HG03571 (cell line): ENCODE data around the gene FAAH2.
"Not testable (repeated sequence)": the region's sequence is repeated elsewhere in the genome, so short reads cannot be mapped to it uniquely, and the experiment has no call there.

Source experiments
- ATAC-seq: cut with Tn5 transposase; IDR thresholded peaks from one replicate; pipeline ENCODE4 v1.9.1; 2021; ENCODE audit not compliant: unreplicated experiment

The FAAH2 gene

GRCh38 chrX:57379296-57379695 is 92.8 kb downstream of the FAAH2 start:
- no peak for ATAC-seq

GRCh38 chrX:57380026-57380796 is 93.7 kb downstream of the FAAH2 start:
- ATAC-seq: no peak

GRCh38 chrX:57394162-57394561 is 107.7 kb downstream of the FAAH2 start:
- ATAC-seq: not testable (repeated sequence)

- ATAC-seq: not testable (repeated sequence)
Observed at GRCh38 chrX:57403191-57403590, 116.7 kb downstream of the FAAH2 start.

- ATAC-seq: no peak
Observed at GRCh38 chrX:57406149-57406548, 119.6 kb downstream of the FAAH2 start.

- no peak for ATAC-seq
Observed at GRCh38 chrX:57417827-57418226, 131.3 kb downstream of the FAAH2 start.

GRCh38 chrX:57422289-57422688 is 135.8 kb downstream of the FAAH2 start:
- ATAC-seq: no peak

GRCh38 chrX:57422790-57423189 is 136.3 kb downstream of the FAAH2 start:
- ATAC-seq: no peak

- ATAC-seq: no peak
Observed at GRCh38 chrX:57445076-57445475, 158.6 kb downstream of the FAAH2 start.

- ATAC-seq: no peak
Observed at GRCh38 chrX:57445832-57446231, 159.3 kb downstream of the FAAH2 start.

- ATAC-seq: no peak
Observed at GRCh38 chrX:57447856-57448255, 161.3 kb downstream of the FAAH2 start.

GRCh38 chrX:57451426-57452020 is 165.0 kb downstream of the FAAH2 start:
- no peak for ATAC-seq

- no peak for ATAC-seq
Observed at GRCh38 chrX:57453901-57454300, 167.4 kb downstream of the FAAH2 start.

- ATAC-seq: no peak
Observed at GRCh38 chrX:57481514-57481913, 195.0 kb downstream of the FAAH2 start.

GRCh38 chrX:57516491-57516890 is 230.0 kb downstream of the FAAH2 start:
- no peak for ATAC-seq

- ATAC-seq: no peak
Observed at GRCh38 chrX:57519578-57520118, 233.1 kb downstream of the FAAH2 start.

GRCh38 chrX:57528670-57529255 is 242.3 kb downstream of the FAAH2 start:
- no peak for ATAC-seq
